GM19397 (cell line): Measurements from ENCODE around the gene RAB3C.
"Not testable (repeated sequence)": the region's sequence is repeated elsewhere in the genome, so short reads cannot be mapped to it uniquely, and the experiment has no call there.

Source experiments
- ATAC-seq: cut with Tn5 transposase; IDR thresholded peaks from one replicate; pipeline ENCODE4 v1.9.1; 2021; ENCODE audit warnings: mild to moderate bottlenecking, moderate library complexity; ENCODE audit not compliant: unreplicated experiment

RAB3C gene

DNA sequence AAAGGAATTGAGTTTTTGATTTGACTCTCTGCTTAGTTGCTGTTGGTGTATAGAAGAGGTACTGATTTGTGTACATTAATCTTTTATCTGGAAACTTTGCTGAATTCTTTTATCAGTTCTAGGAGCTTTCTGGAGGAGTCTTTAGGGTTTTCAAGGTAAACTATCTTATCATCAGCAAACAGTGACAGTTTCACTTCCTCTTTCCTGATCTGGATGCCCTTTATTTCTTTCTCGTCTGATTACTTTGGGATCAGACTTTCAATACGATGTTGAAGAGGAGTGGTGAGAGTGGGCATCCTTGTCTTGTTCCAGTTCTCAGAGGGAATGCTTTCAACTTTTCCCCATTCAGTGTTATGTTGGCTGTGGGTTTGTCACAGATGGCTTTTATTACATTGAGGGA lies 17.7 kb downstream of the RAB3C start:
- ATAC-seq, result not testable (repeated sequence)

DNA sequence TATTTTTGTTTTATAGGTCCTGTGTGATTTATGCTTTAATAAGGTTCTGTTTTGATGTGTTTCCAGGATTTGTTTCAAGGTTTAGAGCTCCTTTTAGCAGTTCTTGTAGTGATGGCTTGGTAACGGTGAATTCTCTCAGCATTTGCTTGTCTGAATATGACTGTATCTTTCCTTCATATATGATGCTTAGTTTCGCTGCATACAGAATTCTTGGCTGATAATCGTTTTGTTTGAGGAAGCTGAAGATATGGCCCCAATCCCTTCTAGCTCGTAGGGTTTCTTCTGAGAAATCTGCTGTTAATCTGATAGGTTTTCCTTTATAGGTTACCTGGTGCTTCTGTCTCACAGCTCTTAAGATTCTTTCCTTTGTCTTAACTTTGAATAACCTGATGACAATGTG lies 20.0 kb downstream of the RAB3C start:
- not testable (repeated sequence) for ATAC-seq

DNA sequence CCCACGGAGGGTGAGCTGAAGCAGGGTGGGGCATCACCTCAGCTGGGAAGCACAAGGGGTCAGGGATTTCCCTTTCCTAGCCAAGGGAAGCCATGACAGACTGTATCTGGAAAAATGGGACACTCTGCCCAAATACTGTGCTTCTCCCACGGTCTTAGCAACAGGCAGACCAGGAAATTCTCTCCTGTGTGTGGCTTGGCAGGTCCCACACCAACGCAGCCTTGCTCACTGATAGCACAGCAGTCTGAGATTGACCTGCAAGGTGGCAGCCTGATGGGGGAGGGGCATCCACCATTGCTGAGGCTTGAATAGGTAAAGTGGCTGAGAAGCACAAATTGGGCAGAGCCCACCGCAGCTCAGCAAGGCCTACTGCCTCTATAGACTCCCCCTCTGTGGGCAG lies 23.2 kb downstream of the RAB3C start:
- no peak for ATAC-seq

DNA sequence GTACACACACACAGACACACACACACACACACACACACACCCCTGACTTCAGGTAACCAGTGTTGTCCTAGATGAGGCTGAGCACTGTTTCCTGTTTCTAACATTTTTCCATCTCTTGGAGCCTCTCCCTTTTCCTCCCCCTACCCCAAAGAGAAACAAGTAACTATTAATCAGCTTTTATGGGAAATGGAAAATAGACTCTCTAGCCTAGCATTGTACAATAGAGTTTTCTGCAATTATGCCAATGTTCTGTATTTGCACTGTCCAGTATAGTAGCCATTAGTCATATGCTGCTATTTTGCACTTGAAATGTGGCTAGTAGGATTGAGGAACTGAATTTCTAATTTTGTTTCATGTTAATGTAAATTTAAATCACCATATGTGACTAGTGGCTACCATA lies 33.1 kb downstream of the RAB3C start:
- no peak for ATAC-seq

DNA sequence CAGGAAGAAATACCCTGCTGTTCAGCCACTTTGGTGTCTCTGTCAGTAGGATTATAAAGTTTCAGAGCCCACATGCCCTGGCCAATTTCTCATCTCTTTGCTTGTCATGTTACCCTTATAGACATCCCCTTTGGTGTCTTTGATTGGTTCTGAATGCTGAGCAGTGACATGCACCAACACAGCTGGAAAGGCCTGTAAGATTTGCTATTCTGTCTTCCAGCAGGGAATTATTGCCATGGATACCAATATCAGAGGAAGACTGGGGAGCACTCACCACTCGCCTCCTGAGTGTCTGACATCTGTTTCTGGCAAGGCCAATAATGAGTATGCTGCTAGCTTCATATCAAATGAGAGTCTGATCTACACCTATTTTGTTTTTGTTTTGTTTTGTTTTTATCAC lies 34.4 kb downstream of the RAB3C start:
- no peak for ATAC-seq

DNA sequence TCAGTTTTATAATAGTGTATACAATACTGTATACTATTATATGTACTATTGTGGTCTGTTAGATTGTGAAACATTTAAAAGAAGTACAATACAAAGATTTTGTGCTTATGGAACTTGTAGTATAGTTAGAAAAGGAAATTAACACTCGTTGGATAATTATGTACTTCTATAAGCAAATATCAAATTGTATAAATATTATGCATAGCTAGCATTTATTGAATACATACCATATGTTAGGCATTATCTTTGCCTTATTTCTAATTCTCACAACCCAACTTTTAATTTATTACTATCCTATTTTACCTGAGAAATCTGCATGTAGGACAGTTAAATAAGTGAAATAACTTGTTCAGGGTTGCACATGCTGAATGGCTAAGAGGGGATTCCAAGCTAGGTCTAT lies 37.5 kb downstream of the RAB3C start:
- ATAC-seq, result no peak

DNA sequence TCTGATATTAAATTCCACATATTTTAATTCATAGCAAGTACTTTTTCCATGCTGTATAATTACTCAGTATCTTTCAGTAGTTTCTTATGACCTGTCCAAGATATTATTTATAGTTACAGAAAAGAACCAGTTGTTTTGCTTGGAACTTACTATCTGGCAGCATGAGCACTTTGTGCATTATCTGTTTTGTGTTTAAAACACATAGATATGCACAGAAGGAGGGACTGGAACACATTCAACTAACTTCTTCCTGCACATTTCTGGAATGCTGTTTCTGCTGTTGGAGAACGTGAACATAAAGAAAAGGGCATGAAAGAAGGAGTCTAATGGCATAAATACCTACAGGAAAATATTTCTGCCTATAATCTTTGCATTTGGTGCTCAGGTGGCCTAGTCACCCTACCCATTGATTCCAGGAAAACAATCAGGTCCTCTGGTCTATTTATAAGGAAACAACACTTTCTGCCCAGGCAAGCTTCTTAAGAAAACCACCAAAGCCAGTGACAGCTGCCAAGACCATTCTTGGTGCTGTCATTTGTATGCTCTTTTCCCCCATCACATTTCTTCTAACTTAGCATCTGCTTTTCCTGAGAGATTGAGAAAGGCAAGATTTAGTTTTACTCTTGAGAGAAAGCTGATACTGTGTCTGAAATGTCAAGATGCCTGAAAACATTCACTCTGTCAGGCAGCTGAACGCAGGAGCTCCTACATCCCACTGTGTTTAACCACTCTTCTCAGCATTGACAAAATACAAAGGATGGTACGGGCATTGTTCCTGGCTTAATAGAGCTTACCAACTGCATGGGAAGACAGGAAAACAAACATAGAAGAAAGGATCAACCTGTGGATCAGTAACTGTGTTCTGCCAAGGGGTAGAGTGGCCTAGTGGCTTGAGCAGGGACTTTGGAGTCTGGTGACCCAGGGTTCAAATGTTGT lies 40.3 kb downstream of the RAB3C start:
- no peak for ATAC-seq

DNA sequence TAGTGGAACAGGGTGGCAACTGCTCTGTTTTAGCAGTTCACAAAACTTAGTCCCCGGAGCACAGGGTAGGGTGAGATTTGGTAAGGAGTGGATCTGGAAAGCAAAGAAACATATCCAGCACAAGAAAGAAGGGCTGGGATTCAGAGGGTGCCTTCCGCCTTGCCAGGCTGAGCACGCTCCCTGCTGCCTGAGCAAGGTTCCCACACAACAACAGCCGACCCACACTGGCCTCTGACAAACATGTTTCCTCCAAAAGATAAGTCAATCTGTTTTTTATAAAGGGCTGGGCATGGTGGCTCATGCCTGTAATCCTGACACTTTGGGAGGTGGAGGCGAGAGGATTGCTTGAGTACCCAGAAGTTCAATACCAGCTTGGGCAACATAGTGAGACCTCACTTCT lies 45.8 kb downstream of the RAB3C start:
- ATAC-seq, result no peak

DNA sequence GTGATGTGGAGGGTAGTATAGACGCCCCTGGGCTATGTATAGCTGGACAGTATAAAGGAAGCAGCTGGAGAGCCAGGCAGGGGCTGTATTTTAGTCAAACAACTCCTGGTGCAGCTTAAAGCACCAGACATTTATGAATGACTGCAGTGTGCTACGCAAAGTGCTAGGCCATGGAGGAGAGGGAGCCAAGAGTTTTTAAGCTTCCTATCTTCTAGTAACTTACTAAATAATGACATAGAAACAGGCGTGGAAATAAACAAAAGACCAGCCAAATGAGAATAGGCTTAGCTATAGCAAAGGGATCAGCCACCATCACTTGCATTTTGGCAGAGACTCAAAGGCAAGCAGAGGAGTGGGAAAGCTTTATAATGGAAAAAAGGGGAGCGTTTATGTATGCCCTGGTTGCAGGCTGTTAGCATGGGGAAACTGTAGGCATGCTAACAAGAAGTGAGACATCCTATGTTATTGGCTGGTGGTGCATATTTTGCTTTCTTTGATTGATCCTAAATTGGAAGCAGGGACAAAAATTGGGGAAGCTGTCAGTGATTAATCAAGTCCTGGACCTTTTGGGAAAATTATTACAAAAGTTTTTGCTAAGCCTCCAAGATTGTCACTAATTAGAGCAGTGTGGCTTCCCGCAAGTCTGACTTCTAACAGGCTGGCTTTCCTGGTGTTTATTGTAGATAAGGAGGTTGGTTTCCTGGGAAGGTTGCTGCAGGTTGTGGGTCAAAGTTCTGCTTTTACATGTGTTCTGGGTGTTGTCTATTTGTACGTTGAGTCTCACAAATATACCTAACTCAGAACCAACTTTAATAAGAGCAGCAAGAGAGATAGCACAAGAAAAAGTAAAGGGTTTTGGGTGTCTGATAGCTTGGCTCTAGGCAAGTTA lies 46.6 kb downstream of the RAB3C start:
- ATAC-seq, result no peak

DNA sequence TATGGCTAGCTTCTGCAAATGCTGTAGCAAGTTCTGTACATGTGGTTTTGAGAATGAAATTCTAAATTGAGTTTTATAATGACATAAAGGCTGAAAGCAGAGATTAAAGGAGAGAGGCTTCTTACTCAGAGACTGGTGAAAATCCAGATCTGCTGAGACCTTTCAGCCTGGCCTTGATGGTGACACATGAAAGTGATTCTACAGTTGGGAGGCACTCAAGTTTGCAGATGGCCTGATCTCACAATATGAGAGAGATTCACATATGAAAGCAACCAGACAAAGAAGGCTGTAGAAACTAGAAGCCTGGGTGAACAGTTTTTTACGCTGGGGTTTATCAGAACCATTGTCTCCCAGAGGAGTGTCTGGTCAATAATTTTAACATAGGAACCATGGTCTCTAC lies 49.0 kb downstream of the RAB3C start:
- no peak for ATAC-seq

DNA sequence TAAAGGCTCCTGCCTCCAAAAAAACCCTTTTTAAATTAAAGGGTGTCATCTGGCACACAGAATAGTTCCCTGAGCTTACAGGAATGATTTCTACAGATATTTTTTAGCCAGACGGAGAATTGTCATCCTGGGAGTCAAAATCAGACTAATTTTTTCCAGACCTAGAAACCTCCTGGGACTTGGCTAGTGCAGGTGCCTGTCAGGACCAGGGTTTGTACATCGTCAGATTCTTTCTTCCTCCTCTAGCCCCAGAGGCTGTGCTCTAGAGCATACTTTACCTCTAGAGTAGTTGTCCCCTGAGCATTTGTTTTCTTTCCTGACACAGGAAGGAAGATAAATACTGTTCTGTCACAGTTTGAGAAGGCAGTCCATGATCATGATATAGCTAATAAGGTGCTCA lies 52.5 kb downstream of the RAB3C start:
- no peak for ATAC-seq

DNA sequence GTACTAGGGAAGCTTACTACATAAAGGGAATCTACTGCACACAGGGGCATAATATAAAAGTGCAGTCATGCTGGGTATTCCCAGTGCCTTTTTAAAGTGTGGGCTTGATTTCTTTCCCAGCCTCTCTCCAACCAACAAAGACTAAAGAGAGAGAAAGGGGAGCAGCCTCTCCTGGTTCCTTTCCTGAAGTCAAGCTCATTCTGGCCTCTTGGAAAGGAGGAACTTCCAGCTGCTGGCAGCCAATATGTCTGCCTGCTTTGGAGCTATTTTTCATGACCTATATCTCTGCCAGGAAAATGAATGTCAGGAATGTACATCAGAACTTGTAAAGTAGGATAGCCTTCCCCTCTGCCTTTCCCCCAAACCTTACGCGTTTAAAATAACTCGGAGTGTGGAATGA lies 57.1 kb downstream of the RAB3C start:
- no peak for ATAC-seq

DNA sequence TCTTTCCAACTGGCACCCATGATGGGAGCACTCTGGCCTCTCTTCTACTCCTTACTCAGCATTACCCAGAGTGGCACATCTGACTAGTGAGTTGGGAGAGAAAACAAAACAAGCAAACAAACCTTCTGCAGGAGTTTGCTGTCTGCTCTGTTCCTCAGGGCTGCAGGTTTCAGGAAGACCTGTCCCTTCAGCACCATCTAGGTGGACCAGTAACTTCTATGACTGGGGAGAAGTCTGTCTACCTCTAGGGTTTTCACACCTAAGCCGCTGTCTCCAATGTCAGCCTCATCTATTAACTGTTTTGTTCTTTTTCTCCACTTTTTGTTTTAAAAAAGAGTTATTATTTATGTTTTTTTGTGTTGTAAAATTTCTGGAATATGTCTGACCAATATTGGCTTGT lies 58.7 kb downstream of the RAB3C start:
- no peak for ATAC-seq

DNA sequence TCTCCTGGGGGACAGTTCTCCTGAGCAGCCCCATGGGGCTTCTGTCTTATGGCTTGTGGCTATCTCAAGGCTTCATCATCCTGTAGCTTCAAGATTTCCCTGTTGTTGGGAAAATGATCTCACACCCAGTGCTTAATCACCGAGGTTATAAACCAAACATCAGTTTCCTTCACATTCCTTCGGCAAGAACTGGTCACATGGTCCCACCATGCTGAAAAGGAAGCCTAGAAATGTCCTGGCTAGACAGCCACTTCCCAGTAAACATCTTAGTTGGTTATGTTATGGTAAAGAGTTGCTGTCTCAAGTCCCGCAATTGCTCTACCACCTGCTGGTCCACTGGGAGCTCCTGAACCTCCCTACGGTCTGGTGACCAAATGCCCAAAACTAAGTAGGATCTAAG lies 66.0 kb downstream of the RAB3C start:
- no peak for ATAC-seq

DNA sequence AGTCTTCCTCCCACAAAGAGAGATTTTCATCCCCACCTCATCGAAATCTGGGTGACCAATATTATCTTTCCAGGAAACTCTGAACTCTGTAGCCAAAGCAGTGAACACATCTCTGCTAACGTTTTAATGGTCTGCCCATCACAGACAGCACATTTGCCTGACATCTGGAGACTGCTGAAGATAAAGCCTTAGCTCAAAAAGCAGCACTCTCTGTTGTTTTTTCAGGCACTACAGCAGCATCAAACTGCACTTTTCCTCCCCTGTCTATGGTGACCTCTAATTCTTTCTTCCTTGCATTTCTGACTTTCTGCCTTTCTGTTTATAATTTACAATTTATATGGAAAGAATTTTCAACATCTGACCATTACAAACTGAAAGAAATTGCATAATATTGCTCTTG lies 66.8 kb downstream of the RAB3C start:
- ATAC-seq, result no peak

DNA sequence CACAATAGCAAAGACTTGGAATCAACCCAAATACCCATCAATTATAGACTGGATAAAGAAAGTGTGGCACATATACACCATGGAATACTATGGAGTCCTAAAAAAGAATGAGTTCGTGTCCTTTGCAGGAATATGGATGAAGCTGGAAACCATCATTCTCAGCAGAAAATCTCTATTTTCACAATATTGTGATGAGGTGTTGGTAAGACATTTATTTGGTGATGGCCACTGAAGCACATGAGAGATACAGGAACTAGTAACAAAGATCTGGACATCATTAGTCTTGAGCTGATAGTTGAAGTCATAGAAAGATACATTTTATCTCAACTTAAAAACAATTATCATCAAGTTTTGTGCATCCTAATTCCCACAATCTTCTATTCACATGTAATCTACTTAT lies 70.6 kb downstream of the RAB3C start:
- ATAC-seq, result no peak

DNA sequence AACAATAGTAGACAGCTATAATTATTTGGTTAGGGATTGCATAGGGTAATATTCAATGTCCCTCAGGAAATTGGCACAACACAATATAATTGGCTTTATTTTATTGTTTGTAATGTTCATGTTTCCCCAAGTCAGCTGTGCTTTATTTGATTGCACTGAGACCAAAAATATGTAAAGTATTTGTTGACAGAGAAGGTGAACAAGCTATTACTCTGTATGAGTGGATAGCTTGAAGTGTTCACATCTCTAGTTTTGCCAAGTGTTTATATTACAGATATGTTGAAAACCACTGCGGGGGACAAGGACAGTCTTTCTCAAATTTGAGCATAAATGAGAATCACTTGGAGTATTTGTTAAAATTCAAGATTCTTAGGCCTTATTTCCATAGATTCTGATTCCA lies 83.3 kb downstream of the RAB3C start:
- ATAC-seq, result no peak

DNA sequence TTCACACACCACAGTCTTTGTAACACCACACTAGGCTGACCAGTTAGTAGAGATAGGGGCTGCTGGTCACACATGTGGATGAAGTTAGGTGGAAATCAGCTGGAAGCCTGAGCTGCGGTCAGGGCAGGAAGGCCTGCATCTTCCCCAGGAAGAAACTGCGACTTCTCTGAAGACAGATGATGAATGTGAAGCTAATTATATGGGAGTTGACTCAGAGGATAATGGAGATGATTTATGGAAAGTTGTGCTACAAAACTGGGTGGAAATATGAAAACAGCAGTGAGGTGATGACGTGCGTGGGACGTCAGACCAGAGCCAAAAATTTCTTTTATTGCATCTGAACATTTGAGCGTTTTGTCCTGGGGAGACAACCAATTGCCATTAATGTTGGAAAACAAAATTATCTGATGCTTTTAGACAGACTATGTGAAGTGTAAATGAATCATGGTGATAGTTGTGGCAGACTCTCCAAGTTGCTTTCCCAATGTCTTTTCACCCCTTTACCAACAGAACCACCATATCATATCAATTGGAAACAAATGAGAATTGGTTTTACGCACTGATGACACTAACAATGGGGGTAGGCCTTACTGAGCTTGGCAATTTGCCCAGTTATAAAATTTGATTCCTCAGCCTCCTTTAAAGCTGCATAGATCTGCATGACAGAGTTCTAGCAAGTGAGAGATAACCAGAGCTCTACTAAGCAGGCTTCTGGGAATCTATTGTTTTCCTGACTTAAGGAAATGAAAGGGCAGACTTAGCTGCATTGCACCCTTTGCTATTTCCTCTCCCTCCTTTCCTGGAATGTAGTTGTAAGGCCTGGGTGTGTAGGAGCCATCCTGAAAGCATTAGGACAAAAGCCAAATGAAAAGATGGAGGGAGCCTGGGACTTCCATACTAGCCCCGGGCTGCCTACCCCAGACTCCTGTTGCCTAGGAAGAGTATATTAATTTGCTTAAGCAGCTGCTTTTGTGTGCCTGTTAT lies 84.0 kb downstream of the RAB3C start:
- no peak for ATAC-seq

DNA sequence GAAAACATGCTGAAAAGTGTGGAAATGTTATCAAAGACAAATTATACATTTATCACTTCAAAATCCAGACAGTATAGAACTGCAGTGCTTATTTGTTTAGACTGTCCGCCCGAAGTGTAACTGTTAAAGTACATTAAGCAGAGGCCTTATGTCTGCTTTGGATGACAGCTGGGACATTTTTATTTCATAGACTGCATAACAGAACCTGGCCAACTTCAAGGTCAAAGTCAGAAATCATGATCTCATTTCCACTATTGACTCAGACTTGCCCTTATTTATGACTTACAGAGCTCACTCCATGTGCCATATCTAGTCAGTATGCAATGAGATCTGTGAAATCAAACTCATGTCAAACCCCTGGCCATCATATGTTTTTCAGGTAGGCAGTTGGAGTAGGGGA lies 87.7 kb downstream of the RAB3C start:
- no peak for ATAC-seq

DNA sequence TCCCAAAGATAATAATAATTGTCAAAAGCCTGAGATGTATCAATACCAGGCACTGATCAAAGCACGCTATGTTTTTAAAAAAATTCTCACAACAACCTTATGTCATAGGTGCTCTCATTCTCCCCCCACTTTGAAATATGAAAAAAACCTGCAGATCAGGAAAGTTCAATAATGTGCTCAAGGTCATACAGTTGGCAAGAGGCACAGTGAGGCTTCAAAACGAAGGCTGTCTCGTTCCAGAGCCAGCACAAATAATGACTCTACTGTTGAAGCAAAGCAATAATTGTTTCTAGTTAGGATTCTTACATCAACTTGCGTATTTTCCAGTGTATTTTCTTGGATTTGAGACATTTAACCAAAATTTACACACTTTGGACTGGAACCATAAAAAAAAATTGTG lies 88.3 kb downstream of the RAB3C start:
- no peak for ATAC-seq

DNA sequence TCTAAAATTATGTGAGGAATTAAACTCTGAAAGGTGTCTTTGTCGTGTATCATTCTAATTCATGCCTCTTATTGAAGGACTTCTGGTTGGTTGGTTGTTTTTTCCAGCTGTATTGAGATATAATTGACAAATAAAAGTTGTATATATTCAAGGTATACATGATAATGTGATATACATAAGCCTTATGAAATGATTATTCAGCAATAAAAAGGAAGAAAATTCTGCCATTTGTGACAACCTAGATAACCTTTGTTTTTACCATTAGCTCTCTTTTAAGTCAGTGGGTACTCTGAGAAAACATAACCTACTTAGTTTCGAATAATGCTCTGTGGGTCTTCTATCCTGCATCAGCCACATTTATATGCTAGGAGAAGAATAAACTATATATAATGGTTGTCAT lies 89.6 kb downstream of the RAB3C start:
- ATAC-seq, result no peak
